Brain microvascular endothelial cell (primary cell): ENCODE measurements around the gene RNF213.

Source experiments
- DNase-seq: peaks from one replicate; pipeline ENCODE4 v3.0.0-alpha.2; 2020
- H3K27ac ChIP-seq: fragments of 250-450 bp; sonication (Bioruptor Pico); 2 replicates; pipeline ENCODE4 v1.5.1; 2020; ENCODE audit warnings: mild to moderate bottlenecking, moderate library complexity
- H3K27me3 ChIP-seq: fragments of 250-450 bp; sonication (Bioruptor Pico); replicated peaks from 2 replicates; pipeline ENCODE4 v1.5.1; 2020; ENCODE audit warnings: mild to moderate bottlenecking
- H3K36me3 ChIP-seq: fragments of 250-450 bp; sonication (Bioruptor Pico); replicated peaks from 2 replicates; pipeline ENCODE4 v1.5.1; 2020; ENCODE audit warnings: mild to moderate bottlenecking
- H3K4me3 ChIP-seq: 2 replicates; pipeline ENCODE4 v1.5.1; 2011; ENCODE audit warnings: low read depth, mild to moderate bottlenecking, control low read depth, low read length, moderate library complexity
- CTCF ChIP-seq: IDR thresholded peaks from 2 replicates; pipeline ENCODE4 v1.5.1; 2011; ENCODE audit warnings: low read depth, mild to moderate bottlenecking, moderate library complexity, low read length, control low read depth, inconsistent platforms; ENCODE audit errors: missing control alignments
- in situ Hi-C: cut with HindIII; loops from 2 replicates; pipeline ENCODE4 v1.10.0; 2017; ENCODE audit warnings: low sequenced_read_pairs, low pct_ligation_motif_present

The RNF213 gene

GRCh38 chr17:80347536-80347935 is 86.9 kb downstream of the RNF213 start:
- Histone ChIP-seq H3K4me3 (no peak overlapping the region), H3K27me3 (no peaks in the 10 kb centered on the region), H3K36me3 (peaks cover 74% of the 10 kb centered on the region), H3K27ac (no peak overlapping the region)
- in situ Hi-C loops, result no loop called here
- DNase-seq, result no peak
- TF ChIP-seq CTCF, result no peak

- Histone ChIP-seq H3K27me3 (no peaks in the 10 kb centered on the region), H3K36me3 (peaks cover 75% of the 10 kb centered on the region), H3K27ac (no peak overlapping the region), H3K4me3 (no peak overlapping the region)
- in situ Hi-C loops, result no loop called here
- no peak for TF ChIP-seq CTCF
- DNase-seq, result no peak
Measured at GRCh38 chr17:80347948-80348351, 87.3 kb downstream of the RNF213 start.

- H3K4me3 ChIP-seq, result no peak overlapping the region
- TF ChIP-seq CTCF, result no peak
- in situ Hi-C loops, result no loop called here
Measured at GRCh38 chr17:80348551-80349150, 88.0 kb downstream of the RNF213 start.

GRCh38 chr17:80349151-80349651 is 88.5 kb downstream of the RNF213 start:
- in situ Hi-C loops, result no loop called here

More at GRCh38 chr17:80348551-80349150, 88.0 kb downstream of the RNF213 start:
- Histone ChIP-seq H3K27ac (no peak overlapping the region), H3K27me3 (no peaks in the 10 kb centered on the region), H3K36me3 (peaks cover 76% of the 10 kb centered on the region)
- no peak for DNase-seq

GRCh38 chr17:80349751-80350150 is 89.1 kb downstream of the RNF213 start:
- TF ChIP-seq CTCF, result no peak
- no peak for DNase-seq
- in situ Hi-C loops, result no loop called here
- Histone ChIP-seq H3K36me3 (peaks cover 78% of the 10 kb centered on the region), H3K4me3 (no peak overlapping the region), H3K27me3 (no peaks in the 10 kb centered on the region), H3K27ac (no peak overlapping the region)

More at GRCh38 chr17:80349151-80349651, 88.5 kb downstream of the RNF213 start:
- H3K27me3 ChIP-seq, result no peaks in the 10 kb centered on the region
- no peak overlapping the region for H3K4me3 ChIP-seq
- H3K27ac ChIP-seq, result no peak overlapping the region
- no peak for DNase-seq
- no peak for TF ChIP-seq CTCF
- H3K36me3 ChIP-seq, result peaks cover 78% of the 10 kb centered on the region
